ENCODE results near the gene GABARAPL1.
A peak's percentile ranks its signal among the peaks of the same experiment; 100 is the strongest.
"Not testable (repeated sequence)": the region's sequence is repeated elsewhere in the genome, so short reads cannot be mapped to it uniquely, and the experiment has no call there.

GABARAPL1 gene

GRCh38 chr12:10212739-10213131 lies at the start of gene GABARAPL1:
Gene GABARAPL1, plus strand, starts transcription at chr12:10212877. Its CDS starts 253 bp downstream, at chr12:10213130.
- peak; percentile 80 for DNase-seq

GRCh38 chr12:10163084-10163483 lies 49.6 kb upstream of the GABARAPL1 start:
- DNase-seq: no peak

GRCh38 chr12:10165421-10165820 lies 47.3 kb upstream of the GABARAPL1 start:
- no peak for DNase-seq

GRCh38 chr12:10167599-10167998 lies 45.1 kb upstream of the GABARAPL1 start:
- no peak for DNase-seq

- no peak for DNase-seq
Measured at GRCh38 chr12:10169104-10169503, 43.6 kb upstream of the GABARAPL1 start.

DNA sequence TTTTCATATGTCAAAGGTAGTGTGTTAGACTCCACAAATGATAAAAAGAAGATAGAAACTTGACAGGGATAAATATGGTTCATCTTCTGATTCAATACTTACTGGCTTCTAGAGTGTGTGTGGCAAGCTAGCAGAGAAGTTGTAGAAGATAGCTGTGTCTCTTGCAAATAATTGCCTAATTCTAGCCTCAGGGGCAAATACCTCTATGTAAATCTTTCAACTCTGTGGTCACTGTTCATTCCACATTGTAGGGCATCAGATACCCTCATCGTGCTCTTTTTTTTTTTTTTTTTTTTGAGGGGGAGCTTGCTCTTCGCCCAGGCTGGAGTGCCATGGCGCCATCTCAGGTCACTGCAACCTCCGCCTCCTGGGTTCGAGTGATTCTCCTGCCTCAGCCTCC lies 42.5 kb upstream of the GABARAPL1 start:
- no peak for DNase-seq

GRCh38 chr12:10171973-10172728 lies 40.5 kb upstream of the GABARAPL1 start, which contains the start of gene OLR1:
Gene OLR1, minus strand, starts transcription at chr12:10172132. Its CDS starts 55 bp downstream, at chr12:10172077.
- no peak for DNase-seq

DNA sequence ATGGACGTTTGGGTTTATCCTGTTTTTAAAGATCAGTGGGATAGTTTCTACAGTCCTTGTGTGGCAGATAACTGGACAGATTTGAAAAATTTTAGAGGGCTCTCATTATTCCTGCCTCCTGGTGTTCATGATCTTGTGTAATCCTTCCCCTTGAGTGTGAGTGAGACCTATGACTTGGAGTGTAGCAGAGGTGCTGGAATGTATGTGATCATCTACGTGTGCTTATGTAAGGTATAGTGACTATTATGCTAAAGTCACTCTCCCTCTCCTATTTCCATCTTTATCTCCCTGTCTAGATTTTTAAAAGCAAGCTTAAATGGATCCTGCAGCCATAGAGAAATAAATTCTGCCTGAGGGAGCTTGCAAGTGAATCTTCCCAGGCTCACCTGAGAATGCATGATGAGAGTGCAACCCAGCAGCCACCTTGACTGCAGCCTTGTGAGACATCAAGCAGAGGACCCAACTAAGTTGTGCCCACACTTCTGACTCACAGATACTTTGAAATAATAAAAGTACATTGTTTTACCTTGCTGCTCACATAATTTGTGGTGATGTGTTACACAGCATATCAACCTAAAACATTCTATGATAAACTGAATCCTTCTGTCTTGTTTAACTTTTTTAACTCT lies 37.6 kb upstream of the GABARAPL1 start:
- no peak for DNase-seq

GRCh38 chr12:10175846-10176636 lies 36.6 kb upstream of the GABARAPL1 start:
- no peak for DNase-seq

DNA sequence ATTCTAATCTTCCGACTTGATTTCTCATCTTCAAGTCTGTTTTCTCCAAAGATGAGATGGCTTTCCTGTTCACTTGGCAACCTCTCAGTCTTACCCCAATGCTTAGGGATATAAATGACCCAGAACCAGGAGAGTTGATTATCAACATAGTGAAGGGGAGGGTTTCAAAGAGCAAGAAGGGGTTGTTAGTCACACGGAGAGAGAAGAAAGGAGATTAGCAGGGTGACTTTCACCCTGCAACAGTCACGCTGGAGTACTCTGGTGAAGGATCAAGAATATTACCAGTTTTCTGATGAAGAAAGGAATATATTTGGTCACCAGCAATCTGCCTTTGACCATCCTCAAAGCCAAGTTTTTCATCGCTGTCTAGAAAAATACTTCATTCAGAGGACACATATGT lies 33.9 kb upstream of the GABARAPL1 start, which contains the start of gene TMEM52B:
Gene TMEM52B (plus strand): TSS at position 212 of the 400 bp plus-strand sequence. CDS start 543 bp downstream, outside the sequence.
- DNase-seq: no peak

- no peak for DNase-seq
Measured at GRCh38 chr12:10179776-10180181, 32.9 kb upstream of the GABARAPL1 start.

DNA sequence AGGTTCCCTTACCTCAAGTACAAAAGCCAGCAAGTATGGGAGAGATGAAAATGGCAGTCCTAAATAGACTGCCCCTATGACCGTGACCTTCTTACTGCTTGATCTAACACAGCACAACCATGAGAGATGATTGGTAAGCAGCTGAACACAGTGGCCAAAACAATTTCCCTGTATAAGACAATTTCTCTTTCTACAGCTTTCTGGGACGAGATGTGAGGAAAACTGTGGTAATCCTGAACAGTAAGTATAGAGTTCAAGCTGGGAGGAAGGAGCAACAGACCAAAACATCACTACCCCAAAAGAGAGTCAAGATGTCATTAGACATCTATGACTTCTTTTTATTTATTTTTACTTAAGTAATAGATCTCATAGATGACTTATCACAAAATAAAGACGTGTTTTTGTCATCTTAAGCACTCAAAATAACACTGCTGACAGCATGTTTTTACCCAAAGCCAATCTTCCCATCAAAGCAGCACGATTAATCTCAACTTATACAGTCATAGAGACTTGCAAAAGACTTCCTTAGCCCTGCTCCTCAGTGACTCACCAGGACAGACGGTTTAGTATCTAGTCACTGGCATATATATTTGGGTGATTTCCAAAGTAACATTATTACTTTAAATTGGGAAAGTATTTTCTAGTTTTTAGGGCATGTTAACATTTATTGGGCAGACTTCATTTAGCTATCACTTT lies 30.2 kb upstream of the GABARAPL1 start:
- no peak for DNase-seq

DNA sequence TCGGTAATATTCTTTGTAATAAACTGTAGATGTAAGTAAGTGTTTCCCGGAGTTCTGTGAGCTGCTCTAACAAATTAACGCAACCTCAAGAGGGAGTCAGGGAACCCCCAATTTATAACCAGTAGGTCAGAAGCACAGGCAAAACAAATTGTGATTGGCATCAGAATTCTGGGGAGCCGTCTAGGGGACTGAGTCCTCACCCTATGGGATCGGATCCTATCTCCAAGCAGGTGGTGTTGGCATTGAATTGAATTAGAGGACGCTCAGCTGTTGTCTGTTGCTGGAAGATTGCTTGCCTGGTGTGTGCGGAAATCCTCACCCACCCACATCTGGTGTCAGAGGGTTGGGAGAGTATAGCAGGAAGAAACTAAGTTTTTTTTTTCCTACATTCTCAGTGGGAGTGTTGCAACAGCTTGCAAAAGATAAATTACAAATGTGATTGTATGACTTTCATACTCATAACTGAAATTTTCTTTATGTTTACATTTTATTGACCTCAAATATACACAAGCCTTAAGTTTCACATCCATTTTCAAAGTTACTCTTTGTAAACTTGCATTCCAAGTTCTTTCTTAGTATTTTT lies 28.3 kb upstream of the GABARAPL1 start:
- no peak for DNase-seq

DNA sequence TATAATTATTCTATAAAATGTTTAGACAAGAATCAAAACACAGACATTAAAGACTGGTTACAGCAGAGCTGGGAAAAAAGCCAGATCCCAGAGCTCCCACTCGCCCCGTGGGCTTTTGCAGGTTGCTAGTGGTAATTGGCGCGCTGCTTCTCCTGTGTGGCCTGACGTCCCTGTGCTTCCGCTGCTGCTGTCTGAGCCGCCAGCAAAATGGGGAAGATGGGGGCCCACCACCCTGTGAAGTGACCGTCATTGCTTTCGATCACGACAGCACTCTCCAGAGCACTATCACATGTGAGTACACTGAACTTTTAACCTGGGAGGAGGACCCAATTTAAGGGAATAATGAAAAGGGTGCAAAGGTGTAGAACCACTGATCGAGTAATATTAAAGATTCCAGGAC lies 26.4 kb upstream of the GABARAPL1 start:
- DNase-seq: no peak

GRCh38 chr12:10186958-10187357 lies 25.7 kb upstream of the GABARAPL1 start:
- not testable (repeated sequence) for DNase-seq

GRCh38 chr12:10189653-10190052 lies 23.0 kb upstream of the GABARAPL1 start:
- DNase-seq: no peak

DNA sequence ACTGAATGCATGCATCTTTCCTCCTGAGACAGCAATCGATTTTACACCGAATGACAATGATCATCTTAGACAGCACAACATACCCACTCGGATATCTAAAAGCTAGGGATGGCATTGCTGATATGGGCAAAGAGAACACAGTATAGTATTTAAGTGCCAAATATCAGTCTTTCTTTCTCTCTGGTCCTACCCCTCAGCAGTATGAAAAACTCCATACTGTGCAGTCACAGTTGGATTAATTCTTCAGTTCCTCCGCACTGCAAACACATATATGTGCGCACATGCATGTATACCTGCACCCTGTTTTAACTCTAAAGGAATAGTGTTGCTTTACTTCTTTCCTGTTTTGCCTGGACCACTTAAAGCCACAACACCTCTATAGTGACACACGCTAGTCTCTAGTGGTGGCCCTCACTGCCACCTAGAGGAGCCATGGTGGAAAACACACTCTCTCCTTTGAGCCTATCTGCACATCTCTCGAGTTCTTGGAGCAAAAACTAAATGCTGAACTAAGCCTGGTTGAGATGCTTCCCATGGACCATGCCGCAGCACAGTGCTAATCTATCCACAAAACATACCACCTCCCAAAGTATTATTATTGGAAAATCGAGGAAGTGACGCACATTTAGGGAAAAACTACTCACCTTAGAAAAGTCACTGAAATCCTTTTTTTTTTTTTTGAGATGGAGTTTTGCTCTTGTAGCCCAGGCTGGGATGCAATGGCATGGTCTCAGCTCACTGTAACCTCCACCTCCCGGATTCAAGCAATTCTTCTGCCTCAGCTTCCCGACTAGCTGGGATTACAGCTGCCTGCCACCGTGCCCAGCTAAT lies 21.9 kb upstream of the GABARAPL1 start:
- peak; percentile 46 for DNase-seq

DNA sequence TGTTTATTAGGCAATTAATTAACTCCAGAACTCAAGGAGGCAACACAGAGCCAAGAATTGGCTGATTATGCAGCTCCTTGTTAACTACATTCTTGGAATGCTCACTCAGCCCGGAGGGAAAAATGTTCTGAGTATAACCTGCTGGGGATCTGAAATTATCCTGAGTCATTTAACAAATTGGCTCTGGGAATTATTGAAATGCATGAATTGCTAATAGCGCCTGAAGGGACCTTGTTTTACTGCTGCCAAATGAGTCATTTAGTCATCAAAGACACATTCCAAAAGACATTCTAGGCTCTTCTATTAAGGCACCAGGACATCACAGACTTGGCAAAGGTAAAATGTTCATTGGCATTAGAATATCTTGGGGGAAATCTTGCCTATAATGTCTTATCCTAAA lies 20.8 kb upstream of the GABARAPL1 start:
- no peak for DNase-seq

GRCh38 chr12:10194160-10194670 lies 18.5 kb upstream of the GABARAPL1 start:
- DNase-seq: no peak

DNA sequence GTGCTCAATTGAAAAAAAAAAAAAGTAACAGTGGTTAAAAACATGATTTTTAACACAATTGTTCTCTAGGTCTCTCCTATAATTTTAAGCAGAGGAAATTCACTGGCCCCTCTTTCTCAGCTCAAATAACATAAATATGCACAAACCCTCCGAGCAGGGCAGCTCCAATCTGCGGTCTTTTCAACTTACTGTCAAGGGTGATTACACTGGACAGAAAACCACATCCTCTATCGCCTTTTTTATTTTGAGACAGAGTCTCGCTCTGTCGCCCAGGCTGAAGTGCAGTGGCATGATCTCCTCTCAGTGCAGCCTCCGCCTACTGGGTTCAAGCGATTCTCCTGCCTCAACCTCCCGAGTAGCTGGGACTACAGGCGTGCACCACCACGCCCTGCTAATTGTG lies 16.5 kb upstream of the GABARAPL1 start:
- DNase-seq: no peak

DNA sequence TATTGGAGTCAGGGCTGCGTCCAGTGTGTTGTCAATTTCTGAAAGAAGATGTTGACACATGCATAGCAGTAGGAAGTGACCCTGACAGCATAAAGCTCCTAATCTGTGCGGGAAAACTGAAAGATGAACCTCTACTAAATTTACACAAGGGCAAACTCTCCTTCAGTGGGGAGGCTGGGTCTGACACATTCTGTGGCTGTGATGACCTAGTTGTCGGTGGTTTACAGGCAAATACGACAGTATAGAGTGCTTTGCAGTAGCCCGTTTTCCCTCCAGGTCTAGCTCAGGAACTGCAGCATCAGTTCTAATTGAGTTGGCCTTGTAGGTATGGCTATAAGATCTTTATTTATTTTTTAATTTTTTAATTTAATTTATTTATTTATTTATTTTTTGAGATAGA lies 14.8 kb upstream of the GABARAPL1 start:
- no peak for DNase-seq
